Measurements from ENCODE around the gene FAM186B.

Gene FAM186B

DNA sequence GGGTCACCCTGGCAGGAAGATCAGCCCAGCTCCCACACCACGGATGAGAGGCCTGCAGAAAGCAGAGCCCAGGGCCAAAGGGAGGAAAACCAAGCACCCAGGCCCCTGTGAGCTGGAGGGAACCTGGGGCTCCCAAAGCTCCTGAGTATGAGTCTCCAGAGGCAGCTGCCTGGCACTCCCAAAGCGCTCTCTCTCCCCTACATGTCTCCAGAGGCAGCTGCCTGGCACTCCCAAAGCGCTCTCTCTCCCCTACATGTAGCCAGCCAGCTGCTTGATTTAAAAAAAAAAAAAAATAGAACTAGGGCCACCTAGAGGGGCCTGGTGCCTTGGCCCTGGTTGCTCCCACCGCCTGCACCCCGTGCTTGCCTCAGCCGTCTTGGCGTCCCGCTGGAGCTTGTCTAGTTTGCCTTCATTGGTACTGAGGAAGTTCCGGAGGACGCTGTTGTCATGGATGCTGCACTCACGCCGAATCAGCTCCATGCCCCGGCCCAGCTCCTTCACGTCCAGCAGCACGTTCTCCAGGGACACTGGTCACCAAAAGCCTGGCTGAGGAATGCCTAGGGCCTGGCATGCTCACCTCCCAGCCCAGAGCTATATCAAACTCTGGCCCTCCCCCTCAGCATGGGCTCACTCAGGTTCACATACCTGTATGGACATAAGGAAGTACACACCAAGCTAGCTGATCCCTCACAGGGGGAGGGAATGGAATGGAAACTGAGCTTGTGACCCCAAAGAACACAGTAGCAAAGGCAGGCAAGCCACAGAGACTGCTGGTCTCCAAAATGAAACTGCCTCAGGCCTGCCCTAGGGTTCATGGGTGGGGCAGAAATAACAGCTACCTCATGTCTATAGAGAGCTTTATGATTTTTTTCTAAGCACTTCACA, 42.6 kb upstream of the FAM186B start:
- no peak overlapping the region for H3K4me3 ChIP-seq (ENCODE audit: control insufficient read depth, low read depth, low read length)
- TF ChIP-seq, protein P1, sequence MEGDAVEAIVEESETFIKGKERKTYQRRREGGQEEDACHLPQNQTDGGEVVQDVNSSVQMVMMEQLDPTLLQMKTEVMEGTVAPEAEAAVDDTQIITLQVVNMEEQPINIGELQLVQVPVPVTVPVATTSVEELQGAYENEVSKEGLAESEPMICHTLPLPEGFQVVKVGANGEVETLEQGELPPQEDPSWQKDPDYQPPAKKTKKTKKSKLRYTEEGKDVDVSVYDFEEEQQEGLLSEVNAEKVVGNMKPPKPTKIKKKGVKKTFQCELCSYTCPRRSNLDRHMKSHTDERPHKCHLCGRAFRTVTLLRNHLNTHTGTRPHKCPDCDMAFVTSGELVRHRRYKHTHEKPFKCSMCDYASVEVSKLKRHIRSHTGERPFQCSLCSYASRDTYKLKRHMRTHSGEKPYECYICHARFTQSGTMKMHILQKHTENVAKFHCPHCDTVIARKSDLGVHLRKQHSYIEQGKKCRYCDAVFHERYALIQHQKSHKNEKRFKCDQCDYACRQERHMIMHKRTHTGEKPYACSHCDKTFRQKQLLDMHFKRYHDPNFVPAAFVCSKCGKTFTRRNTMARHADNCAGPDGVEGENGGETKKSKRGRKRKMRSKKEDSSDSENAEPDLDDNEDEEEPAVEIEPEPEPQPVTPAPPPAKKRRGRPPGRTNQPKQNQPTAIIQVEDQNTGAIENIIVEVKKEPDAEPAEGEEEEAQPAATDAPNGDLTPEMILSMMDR (conservative IDR thresholded peaks at IDR 0.05; ENCODE audit: control insufficient read depth, insufficient read depth, low read depth, low read length): no peak
- DNase-seq (ENCODE audit: low read depth): no peak

DNA sequence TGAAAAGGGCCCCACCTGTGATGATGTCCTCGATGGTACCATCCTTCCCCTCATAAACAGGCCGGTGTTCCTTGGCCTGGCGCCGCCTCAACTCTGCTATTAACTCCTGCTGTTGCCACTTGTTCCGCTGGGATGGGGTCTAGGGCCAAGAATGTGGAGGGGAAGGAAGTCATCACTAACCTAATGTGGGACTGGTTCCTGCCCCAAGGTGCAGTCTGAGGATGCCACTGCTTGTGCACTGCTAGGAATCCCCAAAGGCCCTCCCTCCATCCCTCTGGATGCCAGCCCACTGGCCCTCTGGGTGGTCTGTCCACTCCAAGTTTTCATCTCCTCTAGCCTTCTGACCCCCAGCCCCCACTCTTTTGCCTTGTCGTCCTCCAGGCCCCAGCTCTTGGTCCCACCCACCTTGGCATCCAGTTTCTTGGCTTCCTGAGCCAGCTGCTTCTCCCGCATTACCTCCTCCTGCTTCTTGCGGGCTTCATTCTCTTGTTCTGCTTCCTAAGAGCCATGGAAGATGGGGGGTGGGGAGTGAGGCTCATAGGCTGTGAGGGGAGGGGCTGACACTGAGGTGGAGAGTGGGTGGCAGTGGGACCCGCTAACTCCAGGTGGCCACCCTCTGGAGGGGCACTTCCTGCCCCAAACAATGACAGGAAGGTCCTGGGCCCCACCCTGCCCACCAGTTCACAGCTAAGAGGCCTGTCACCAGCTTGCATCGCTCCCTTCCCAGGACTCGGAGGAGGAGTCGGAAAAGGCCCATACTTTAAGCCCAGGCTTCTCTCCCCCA, 41.6 kb upstream of the FAM186B start:
- no peak overlapping the region for H3K4me3 ChIP-seq (ENCODE audit: control insufficient read depth, low read depth, low read length)
- no peak for DNase-seq (ENCODE audit: low read depth)
- TF ChIP-seq, protein P1 (conservative IDR thresholded peaks at IDR 0.05; ENCODE audit: control insufficient read depth, insufficient read depth, low read depth, low read length): no peak

- H3K4me3 ChIP-seq (ENCODE audit: control insufficient read depth, low read depth, low read length): no peak overlapping the region
- TF ChIP-seq, protein P1 (conservative IDR thresholded peaks at IDR 0.05; ENCODE audit: control insufficient read depth, insufficient read depth, low read depth, low read length): no peak
- DNase-seq (ENCODE audit: low read depth): no peak
Measured at GRCh38 chr12:49646331-49646830, 40.9 kb upstream of the FAM186B start.

- no peak for DNase-seq (ENCODE audit: low read depth)
- no peak overlapping the region for H3K4me3 ChIP-seq (ENCODE audit: control insufficient read depth, low read depth, low read length)
- TF ChIP-seq, protein P1 (conservative IDR thresholded peaks at IDR 0.05; ENCODE audit: control insufficient read depth, insufficient read depth, low read depth, low read length): no peak
Measured at GRCh38 chr12:49645146-49646039, 40.0 kb upstream of the FAM186B start.

DNA sequence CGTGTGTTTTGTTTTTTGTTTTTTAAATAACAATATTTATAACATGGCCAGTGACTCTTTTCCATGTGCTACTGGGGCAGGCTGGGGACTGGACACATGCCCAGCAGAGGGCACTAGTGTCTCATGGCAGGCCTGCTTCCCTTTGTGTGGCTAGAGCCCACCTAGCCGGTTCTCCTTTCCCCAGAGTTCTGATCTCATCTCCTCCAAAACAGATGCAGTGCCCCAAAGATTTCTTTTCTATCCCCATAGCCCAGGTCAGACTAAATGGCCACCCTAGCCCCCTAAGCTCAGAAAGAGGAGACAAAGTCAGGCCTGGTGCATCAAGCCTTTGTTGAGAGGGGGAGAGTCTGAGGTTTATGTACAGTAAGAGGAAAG, 39.2 kb upstream of the FAM186B start:
- no peak overlapping the region for H3K4me3 ChIP-seq (ENCODE audit: control insufficient read depth, low read depth, low read length)
- peak; percentile 75 for DNase-seq (ENCODE audit: low read depth)
- TF ChIP-seq, protein P1 (conservative IDR thresholded peaks at IDR 0.05; ENCODE audit: control insufficient read depth, insufficient read depth, low read depth, low read length): peak; percentile 96

Data from fibroblast of mammary gland (primary cell).